ENCODE data around the gene BCL11B. TPM values are rescaled to one million over a fixed set of nuclear protein-coding genes. Genes with fewer than 3 reads are reported as not detected.

The BCL11B gene
- total RNA-seq, 1 donor: not detected

GRCh38 chr14:99254328-99255009, 17.5 kb downstream of the BCL11B start:
- no peak for DNase-seq (ENCODE audit: low read depth)
- no peak for TF ChIP-seq CTCF (IDR thresholded peaks at IDR 0.05; ENCODE audit: insufficient read depth, low read depth, low read length)
- H3K4me3 ChIP-seq (ENCODE audit: low read depth, low read length): no peak overlapping the region

GRCh38 chr14:99253890-99254289, 18.1 kb downstream of the BCL11B start:
- no peak for TF ChIP-seq CTCF (IDR thresholded peaks at IDR 0.05; ENCODE audit: insufficient read depth, low read depth, low read length)
- no peak overlapping the region for H3K4me3 ChIP-seq (ENCODE audit: low read depth, low read length)
- no peak for DNase-seq (ENCODE audit: low read depth)

- no peak overlapping the region for H3K4me3 ChIP-seq (ENCODE audit: low read depth, low read length)
- no peak for TF ChIP-seq CTCF (IDR thresholded peaks at IDR 0.05; ENCODE audit: insufficient read depth, low read depth, low read length)
- no peak for DNase-seq (ENCODE audit: low read depth)
Observed at GRCh38 chr14:99252940-99253868, 18.8 kb downstream of the BCL11B start.

GRCh38 chr14:99252443-99252939, 19.5 kb downstream of the BCL11B start:
- no peak for TF ChIP-seq CTCF (IDR thresholded peaks at IDR 0.05; ENCODE audit: insufficient read depth, low read depth, low read length)
- no peak for DNase-seq (ENCODE audit: low read depth)
- H3K4me3 ChIP-seq (ENCODE audit: low read depth, low read length): no peak overlapping the region

- H3K4me3 ChIP-seq (ENCODE audit: low read depth, low read length): no peak overlapping the region
- no peak for TF ChIP-seq CTCF (IDR thresholded peaks at IDR 0.05; ENCODE audit: insufficient read depth, low read depth, low read length)
- no peak for DNase-seq (ENCODE audit: low read depth)
Observed at GRCh38 chr14:99251721-99252120, 20.3 kb downstream of the BCL11B start.

- TF ChIP-seq CTCF (IDR thresholded peaks at IDR 0.05; ENCODE audit: insufficient read depth, low read depth, low read length): no peak
- no peak for DNase-seq (ENCODE audit: low read depth)
- H3K4me3 ChIP-seq (ENCODE audit: low read depth, low read length): no peak overlapping the region
Observed at GRCh38 chr14:99250636-99251208, 21.3 kb downstream of the BCL11B start.
